HL-60 (cell line): ENCODE results near the gene DROSHA.

Experiments
- POLR2AphosphoS5 ChIP-seq: IDR thresholded peaks from 2 replicates; pipeline ENCODE4 v1.6.1; 2012; ENCODE audit warnings: low read depth
- REST ChIP-seq: IDR thresholded peaks from 2 replicates; pipeline ENCODE4 v1.6.1; 2012; ENCODE audit warnings: low read depth; ENCODE audit not compliant: insufficient replicate concordance
- SPI1 ChIP-seq: IDR thresholded peaks from 2 replicates; pipeline ENCODE4 v1.6.1; 2012; ENCODE audit warnings: low read depth, mild to moderate bottlenecking, borderline replicate concordance
- TF ChIP-seq, protein P1 (sequence below): IDR thresholded peaks from one replicate; pipeline ENCODE4 v1.5.1; 2011; ENCODE audit warnings: low read length, control low read depth, inconsistent platforms; ENCODE audit not compliant: insufficient read depth

GRCh38 chr5:31372124-31372523 is 159.8 kb downstream of the DROSHA start:
- TF ChIP-seq REST (no peak), SPI1 (no peak), POLR2AphosphoS5 (no peak)
- TF ChIP-seq, protein P1, sequence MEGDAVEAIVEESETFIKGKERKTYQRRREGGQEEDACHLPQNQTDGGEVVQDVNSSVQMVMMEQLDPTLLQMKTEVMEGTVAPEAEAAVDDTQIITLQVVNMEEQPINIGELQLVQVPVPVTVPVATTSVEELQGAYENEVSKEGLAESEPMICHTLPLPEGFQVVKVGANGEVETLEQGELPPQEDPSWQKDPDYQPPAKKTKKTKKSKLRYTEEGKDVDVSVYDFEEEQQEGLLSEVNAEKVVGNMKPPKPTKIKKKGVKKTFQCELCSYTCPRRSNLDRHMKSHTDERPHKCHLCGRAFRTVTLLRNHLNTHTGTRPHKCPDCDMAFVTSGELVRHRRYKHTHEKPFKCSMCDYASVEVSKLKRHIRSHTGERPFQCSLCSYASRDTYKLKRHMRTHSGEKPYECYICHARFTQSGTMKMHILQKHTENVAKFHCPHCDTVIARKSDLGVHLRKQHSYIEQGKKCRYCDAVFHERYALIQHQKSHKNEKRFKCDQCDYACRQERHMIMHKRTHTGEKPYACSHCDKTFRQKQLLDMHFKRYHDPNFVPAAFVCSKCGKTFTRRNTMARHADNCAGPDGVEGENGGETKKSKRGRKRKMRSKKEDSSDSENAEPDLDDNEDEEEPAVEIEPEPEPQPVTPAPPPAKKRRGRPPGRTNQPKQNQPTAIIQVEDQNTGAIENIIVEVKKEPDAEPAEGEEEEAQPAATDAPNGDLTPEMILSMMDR = no peak
